Measurements from ENCODE around the gene CHP2. TPM values are rescaled to one million over a fixed set of nuclear protein-coding genes. Genes with fewer than 3 reads are reported as not detected.
"Not testable (repeated sequence)": the region's sequence is repeated elsewhere in the genome, so short reads cannot be mapped to it uniquely, and the experiment has no call there.

The CHP2 gene
- total RNA-seq: not detected in 2 replicates

DNA sequence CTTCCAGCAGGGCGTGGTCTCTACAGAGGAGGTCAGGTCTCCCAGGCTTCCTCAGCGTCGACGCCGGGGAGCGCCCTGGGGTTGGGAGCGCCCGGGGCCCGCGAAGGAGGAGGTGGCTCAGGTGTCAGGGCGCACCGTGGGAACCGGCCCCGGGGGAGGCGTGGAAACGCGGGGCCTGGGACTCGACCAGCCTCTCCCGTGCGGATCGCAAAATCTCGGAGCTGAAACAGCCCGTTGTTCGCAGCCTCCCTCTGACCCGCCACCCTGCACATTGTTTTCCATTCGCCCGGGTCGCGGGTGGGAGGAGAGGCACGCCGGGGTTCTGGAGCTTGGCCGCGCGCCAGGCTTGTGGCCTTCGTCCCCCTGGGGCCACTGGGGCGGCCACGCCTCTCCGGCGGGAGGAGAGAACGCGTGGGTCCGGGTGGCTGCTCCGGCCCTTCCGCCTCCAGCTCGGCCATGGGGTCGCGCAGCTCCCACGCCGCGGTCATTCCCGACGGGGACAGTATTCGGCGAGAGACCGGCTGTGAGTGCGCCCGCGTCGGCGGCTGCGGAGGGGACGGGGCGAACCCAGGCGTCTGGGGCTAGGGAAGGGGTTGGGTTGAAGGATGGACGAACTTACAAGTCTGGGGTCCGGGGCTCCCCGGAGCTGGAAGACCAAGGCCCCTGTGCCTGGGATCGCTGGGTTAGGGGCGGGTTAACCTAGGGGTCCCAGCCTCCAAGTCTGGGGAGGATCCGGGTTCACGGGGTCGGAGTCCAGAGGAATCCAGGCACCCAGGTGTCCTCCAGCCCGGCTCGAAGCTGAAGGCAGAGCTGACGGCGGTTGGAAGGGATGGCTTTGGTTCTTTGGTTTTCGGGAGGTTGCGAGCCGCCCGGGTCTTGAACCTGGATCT is at the start of gene CHP2:
Gene CHP2, plus strand, starts transcription at position 433 of the 890 bp plus-strand sequence. Its CDS starts 24 bp downstream, at position 457.
- no peak for DNase-seq (ENCODE audit: low read depth)

DNA sequence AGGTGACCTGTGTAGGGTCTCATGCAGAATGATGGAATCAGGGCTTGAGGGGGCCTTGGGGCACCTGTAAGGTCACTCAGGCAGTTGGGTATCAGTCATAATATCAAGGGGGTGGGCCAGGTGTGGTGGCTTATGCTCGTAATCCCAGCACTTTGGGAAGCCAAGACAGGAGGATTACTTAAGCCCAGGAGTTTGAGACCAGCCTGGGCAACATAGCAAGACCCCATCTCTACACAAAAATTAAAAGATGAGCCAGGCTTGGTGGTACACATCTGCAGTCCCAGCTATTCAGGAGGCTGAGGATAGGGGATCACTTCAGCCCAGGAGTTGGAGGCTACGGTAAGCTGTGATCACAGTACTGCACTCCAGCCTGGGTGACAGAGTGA is 49.3 kb upstream of the CHP2 start:
- DNase-seq (ENCODE audit: low read depth): no peak

DNA sequence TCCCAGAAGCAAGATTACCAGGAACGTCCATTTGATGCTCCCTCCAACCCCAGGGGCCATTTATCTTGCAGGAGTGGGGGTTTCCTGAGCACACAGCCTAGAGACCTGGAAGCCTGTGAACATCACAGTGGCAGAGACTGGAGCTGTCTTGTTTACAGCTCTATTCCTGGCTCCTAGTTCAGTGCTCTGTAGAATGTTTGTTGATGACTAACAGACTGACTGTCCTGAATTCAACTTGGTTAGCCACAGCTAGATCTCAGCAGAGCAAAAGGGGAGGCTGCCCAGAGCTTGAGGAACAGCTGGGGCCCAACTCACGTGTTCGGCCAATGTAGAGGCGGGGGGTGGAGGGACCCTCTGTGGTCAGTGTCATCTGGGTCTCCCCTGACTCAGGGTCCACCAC is 48.4 kb upstream of the CHP2 start:
- no peak for DNase-seq (ENCODE audit: low read depth)

DNA sequence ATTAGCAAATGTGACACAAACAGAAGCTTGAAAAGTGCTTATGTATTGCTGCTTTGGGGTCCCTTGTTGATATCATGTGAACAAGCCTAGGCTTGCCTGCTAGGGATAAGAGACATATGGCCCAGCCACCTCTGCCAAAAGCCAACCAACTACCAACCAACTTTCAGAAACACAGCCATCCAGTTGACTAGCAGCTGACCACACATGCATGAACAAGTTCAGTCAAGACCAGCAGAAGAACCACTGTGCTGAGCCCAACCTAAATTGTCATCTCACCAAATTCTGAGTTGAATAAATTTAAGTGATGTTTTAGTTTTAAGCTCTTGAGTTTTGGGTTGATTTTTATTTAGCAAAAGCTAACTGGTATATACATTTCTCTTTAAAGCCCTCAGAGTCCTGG is 45.3 kb upstream of the CHP2 start:
- no peak for DNase-seq (ENCODE audit: low read depth)

DNA sequence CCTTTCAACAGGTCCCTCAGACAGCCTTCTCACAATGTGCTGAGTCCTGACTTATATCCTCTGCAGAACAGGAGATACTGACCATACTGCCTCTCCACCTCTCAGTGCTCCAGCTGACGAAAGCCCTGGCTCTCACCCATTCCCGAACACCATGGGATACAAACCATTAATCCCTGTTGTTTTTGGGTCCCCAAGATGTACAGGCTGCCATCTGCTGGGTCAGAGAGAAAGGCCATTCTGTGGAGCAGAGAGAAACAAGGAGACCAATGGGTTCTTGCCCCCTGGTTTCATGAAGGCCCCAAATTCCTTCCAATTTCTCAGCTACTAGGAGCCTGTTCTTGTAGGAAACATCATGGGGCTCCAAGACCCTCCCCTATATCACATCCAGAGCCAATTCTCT is 44.8 kb upstream of the CHP2 start:
- no peak for DNase-seq (ENCODE audit: low read depth)

DNA sequence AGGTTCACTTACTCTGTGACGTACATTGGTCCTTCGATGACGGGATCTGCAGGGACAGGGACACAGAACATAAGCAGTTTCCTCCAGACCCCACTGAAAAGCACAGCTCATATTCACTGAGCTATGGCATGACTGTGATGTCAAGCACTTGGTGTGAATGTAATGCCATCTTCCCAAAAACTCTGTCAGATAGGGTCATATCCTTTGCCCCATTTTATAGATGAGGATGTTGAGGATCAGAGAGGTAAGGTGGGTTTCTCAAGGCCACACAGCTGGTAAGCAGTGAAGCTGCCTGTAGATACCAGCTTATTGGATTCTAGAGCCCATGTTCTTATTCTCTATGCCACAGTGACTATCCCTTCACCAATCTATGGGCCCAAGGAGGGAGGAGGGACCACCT is 44.3 kb upstream of the CHP2 start:
- no peak for DNase-seq (ENCODE audit: low read depth)

DNA sequence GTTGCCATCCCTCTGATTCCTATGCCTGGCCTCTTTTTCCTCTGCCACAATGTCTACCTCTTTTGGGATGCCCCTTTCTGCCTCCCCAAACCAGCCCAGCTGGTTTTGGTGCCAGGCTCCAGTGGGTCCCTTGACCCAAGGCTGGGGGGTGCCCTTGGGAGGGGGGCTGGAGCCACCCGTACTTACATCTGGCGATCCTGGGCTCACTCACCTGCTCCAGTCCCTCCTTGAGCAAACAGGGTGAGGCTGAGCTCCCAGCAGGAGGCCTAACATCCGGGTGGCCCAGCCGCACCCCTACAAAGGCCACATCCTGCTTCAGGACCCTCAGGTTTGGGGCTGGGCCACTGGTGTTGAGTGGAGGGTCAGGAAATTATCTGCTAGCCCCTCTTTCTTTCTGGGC is 43.0 kb upstream of the CHP2 start:
- DNase-seq (ENCODE audit: low read depth): no peak

DNA sequence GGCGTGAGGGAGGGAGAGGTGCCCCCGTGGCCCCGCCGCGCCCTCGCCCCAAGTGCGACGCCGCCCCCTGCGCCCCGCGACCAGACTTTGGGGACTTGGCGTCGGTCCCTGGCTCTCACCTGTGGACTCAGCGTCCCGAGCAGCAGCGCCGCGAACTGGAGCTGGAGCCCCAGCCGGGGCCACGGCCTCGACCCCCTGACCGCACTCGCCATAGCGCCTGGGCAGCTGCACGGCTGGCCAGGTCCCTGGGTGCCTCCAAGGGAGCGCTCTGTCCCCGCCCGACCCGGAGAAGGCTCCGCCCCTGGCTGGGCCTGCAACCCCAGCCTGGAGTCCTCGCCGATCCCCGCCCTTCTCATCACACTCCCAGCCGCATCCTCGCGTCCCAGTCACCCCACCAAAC is 41.9 kb upstream of the CHP2 start, which contains the start of gene ERN2:
Gene ERN2, minus strand, starts transcription at position 247 of the 400 bp plus-strand sequence. Its CDS starts 35 bp downstream, at position 212.
- DNase-seq (ENCODE audit: low read depth): no peak

DNA sequence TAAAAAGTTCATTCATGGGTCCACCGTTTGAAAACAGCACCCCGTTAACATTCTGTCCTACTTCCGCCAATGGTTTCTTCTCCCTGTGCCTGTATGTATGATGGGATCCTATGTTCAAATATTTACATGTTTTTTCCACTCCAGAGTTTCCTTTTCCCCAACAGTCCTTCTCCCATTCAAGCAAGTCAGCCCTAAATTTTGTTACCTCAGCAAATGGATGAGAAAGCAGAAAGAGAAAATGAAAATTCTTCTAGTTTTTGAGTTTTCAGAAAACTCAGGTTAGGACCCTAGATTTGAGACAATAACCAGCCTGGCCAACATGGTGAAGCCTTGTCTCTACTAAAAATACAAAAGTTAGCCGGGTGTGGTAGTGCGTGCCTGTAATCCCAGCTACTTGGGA is 38.3 kb upstream of the CHP2 start:
- no peak for DNase-seq (ENCODE audit: low read depth)

DNA sequence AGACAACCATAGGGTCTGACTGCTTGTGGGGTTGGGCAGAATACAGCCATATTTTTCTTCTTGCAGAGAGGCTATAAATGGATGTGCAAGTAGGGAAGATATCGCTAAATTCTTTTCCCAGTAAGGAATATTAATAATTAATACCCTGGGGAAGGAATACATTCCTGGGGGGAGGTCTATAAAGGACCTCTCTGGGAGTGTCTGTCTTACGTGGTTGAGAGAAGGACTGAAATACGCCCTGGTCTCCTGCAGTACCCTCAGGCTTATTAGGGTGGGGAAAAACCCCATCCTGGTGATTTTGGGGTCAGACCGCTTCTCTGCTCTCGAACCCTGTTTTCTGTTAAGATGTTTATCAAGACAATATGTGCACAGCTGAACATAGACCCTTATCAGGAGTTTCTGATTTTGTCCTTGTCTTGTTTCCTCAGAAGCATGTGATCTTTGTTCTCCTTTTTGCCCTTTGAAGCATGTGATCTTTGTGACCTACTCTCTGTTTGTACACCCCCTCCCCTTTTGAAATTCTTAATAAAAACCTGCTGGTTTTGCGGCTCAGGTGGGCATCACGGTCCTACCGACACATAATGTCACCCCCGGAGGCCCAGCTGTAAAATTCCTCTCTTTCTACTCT is 32.1 kb upstream of the CHP2 start:
- DNase-seq (ENCODE audit: low read depth): not testable (repeated sequence)

DNA sequence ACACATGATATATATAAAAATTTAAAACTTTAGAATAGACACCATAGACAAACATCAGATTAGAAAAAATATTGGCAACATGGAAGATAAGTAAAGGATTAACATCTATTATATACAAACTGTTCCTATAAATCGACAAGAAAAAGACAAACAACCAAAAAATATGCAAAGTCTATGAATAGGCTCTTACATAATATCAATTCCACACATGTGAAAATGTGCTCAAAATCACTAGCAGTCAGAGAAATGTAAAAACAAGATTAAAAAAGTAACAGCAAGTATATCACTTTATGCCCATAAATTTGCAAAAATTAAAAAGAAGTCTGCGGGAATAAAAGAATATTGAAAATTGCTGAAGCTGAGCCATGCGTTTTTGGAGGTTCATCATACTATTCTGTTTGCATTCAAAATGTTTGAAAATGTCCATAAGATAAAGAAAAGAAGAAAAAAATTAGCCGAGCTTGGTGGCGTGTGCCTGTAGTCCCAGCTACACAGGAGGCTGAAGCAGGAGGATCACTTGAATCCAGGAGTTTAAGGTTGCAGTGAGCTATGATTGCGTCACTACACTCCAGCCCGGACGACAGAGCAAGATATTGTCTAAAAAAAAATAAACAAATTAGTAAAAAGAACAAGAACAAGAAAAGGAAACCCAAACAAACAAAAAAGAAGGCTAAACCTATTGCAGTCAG is 30.6 kb upstream of the CHP2 start:
- DNase-seq (ENCODE audit: low read depth): no peak

DNA sequence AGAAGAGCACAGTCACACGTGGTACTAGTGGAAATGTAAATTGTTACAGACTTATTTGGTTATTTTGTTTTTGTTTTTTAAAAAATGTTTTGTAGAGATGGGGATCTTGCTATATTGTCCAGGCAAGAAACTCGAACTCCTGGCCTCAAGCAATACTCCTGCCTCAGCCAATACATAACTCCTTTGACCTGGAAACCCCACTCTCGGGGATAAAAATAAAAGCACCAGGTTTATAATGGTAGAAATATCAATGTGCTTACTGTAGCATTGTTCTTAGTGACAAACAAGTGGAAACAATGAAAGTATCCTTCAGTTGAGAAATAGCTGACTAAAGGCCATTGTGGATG is 30.1 kb upstream of the CHP2 start:
- DNase-seq (ENCODE audit: low read depth): no peak

DNA sequence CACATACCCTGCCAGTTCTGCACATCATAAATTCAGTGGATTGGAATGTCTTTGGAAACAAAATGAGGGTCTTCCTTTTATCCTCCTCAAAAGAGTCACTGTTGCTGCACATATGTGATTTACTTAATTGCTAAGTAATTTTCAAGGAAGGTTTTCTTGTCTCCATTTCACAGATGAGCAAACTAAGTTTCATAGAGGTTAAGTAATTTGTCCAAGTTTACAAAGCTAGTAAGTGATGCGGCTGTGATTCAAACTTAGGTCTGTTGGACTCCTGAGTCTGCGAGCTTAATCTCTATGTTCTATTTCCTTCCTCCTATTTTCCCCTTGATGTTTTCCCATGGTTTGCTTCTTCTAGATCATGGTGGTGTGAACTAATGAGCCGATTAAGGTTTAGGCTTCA is 28.1 kb upstream of the CHP2 start:
- DNase-seq (ENCODE audit: low read depth): no peak

DNA sequence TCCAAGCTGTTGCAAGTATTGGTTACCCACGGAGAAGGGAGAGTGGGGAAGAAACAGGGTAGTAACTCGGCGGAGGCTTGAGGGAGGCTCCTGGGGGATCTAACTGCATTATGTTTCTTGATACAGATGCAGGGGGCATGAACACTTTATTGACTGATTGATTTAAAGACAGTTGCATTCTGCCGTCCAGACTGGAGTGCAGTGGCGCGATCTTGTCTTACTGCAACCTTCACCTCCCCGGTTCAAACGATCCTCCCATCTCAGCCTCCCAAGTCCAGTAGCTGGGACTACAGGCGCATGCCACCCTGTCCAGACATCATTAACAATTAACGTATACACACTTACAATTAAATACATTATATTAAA is 26.7 kb upstream of the CHP2 start:
- DNase-seq (ENCODE audit: low read depth): no peak

DNA sequence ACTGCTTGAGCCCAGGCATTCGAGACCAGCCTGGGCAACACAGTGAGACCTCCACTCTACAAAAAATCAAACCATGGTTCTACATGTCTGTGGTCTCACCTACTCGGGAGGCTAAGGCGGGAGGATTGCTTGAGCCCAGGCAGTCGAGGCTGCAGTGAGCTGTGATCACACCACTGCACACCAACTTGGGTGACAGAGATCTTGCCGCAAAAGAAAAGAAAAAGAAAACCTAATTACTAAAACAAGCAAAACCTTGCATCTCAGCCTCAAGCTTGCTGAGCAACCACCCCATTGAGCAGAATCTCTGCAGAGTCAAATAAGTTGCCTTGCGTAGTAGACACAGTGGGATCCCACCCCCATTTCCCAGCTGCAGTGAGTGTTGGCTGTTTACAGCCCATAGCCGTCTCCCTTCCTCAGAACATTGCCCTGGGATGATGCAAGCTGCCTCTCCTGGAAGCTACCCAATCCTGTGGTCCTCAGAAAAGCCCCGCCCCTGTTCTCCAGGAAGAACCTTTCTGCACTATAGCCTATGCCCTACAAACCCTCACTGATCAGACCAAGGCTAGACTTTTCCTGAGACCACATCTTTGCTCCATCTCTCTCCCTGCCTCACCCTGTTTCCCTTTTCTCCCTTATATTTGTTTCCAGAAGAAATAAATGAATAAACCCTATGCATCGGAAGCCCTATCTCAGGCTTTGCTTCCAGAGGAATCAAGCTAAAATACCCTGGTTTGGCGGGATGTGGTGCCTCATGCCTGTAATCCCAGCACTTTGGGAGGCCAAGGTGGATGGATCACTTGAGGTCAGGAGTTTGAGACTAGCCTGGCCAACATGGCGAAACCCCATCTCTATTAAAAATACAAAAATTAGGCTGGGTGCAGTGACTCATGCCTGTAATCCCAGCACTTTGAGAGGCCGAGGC is 25.1 kb upstream of the CHP2 start:
- DNase-seq (ENCODE audit: low read depth): peak; percentile 51

DNA sequence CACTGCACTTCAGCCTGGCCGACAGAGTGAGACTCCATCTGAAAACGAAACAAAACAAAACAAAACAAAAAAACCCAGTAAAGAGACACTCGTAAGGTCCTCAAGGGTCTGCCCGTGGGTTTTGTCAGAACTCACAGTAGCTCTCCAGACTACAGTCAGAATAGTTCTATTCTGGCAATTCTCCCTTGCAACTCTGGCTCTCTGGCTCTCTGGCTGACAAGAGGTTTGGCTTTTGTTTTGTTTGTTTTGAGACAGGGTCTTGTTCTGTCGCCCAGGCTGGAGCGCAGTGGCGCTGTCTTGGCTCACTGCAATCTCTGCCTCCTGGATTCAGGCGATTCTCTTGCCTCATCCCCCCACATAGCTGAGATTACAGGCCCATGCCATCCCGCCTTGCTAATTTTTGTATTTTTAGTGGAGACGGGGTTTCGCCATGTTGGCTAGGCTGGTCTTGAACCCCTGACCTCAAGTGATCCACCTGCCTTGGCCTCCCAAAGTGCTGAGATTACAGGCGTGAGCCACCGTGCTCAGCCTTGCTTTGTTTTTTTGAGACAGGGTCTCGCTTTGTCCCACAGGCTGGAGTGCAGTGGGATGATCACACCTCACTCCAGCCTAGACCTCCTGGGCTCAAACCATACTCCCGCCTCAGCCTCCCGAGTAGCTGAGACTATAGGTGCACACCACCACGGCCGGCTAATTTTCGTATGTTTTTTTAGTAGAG is 20.5 kb upstream of the CHP2 start:
- DNase-seq (ENCODE audit: low read depth): no peak

DNA sequence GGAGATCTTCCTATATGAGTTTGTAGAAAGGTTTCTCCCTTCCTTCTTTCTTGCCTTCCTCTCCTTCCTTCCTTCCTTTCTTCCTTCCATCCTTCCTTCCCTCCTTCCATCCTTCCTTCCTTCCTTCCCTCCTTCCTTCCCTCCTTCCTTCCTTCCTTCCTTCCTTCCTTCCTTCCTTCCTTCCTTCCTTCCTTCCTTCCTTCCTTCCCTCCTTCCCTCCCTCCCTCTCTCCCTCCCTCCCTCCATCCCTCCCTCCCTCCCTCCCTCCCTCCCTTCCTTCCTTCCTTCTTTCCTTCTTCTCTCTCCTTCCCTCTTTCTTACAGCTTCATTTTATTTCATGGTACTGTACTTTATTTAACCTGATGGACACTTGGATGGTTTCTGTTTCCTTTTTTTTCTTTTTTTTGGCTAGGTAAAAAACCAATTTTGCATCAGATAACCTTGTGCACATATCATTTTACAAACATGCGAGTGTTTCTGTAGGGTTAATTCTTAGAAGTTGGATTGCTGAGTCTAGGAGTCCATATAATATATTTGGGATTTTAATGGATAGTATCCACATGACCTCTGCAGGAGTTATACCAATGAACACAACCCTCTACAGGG is 17.3 kb upstream of the CHP2 start:
- not testable (repeated sequence) for DNase-seq (ENCODE audit: low read depth)

DNA sequence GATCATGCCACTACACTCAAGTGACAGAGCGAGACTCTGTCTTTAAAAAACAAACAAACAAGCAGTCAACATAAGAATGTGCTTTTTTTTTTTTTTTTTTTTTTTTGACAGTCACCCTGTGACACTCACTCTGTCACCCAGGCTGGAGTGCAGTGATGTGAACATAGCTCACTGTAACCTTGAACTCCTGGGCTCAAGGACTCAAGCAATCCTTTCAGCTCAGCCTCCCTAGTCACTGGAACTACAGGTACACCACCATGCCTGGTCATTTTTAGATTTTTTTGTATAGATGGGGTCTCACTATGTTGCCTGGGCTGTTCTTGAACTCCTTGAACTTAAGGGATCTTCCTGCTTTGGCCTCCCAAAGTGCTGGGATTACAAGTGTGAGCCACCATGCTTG is 15.3 kb upstream of the CHP2 start:
- DNase-seq (ENCODE audit: low read depth): no peak

DNA sequence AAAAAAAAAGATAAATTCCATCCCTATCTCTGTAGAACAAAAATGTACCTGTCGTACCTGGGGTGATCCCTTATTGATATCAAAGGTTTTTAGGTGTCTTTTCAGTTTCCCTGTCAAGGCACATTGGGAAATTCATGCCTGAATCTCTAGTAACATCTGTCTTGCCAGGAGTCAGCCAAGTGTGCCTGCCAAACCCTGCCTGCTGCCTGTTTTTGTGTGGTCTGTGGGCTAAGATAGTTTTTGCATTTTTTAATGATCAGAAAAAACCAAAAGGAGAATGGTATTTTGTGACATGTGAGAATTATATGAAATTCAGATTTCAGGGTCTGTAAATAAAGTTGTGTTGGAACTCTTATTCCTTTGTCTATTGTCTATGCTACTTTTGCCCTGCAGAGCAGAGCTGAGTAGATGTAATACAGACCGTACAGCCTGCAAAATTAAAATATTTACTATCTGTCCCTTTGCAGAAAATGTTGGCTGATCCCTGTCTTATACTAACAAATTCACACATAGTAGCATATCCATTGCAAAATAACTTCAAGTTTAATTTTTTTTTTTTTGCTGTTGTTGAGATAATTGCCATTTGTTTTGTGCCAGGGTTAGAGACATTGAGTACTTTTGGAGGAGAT is 13.0 kb upstream of the CHP2 start:
- no peak for DNase-seq (ENCODE audit: low read depth)

DNA sequence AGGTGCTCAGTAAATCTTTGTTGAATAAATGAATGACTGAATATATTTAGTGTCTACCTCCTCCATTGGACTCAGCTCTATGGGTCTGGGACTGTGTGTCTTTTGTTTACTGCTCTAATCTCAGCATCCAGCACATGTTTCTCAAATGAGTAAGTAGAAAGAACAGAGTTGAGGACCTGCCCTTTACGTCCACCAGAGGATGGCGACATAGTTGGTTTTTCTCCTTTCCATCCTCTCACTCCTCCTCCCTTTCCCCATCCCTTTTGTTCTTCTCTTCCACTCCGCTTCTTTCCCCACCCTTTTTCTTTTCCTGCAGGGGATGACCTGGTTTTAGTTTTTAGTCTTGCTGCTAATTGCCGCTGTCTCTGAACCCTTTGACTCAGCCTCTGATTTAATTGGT is 12.1 kb upstream of the CHP2 start:
- no peak for DNase-seq (ENCODE audit: low read depth)

Measured in renal cortical epithelial cell (primary cell).